Duodenal mucosa (tissue), 2 donors: ENCODE results near the gene RTF2.

Experiments used
- H3K27ac ChIP-seq: one replicate; pipeline ENCODE4 v1.7.0; 2013; ENCODE audit warnings: low read depth, low read length
- H3K27me3 ChIP-seq, 2 donors: one replicate each; pipeline ENCODE4 v1.7.0; 2013; ENCODE audit warnings: low read length in 2 of 2, control low read depth in 1 of 2; ENCODE audit not compliant: insufficient read depth in 2 of 2, control insufficient read depth in 1 of 2
- H3K36me3 ChIP-seq, 2 donors: one replicate each; pipeline ENCODE4 v1.7.0; 2013; ENCODE audit warnings: low read length in 2 of 2, control low read depth in 1 of 2; ENCODE audit not compliant: insufficient read depth in 2 of 2, control insufficient read depth in 1 of 2
- H3K4me1 ChIP-seq, 2 donors: one replicate each; pipeline ENCODE4 v1.7.0; 2013; ENCODE audit warnings: low read length in 2 of 2, control low read depth in 1 of 2; ENCODE audit not compliant: insufficient read depth in 2 of 2, control insufficient read depth in 1 of 2
- H3K4me3 ChIP-seq, 2 donors: one replicate each; pipeline ENCODE4 v1.7.0; 2013; ENCODE audit warnings: low read length in 2 of 2, low read depth in 1 of 2
- H3K9ac ChIP-seq, 2 donors: one replicate each; pipeline ENCODE4 v1.7.0; 2013; ENCODE audit warnings: low read length in 2 of 2, low read depth in 1 of 2
- H3K9me3 ChIP-seq, 2 donors: one replicate each; pipeline ENCODE4 v1.7.0; 2013; ENCODE audit warnings: low read length in 2 of 2, control low read depth in 1 of 2; ENCODE audit not compliant: control insufficient read depth in 1 of 2

Gene RTF2

GRCh38 chr20:56449459-56449858, 19.0 kb upstream of the RTF2 start:
- no peaks in the 10 kb centered on the region for H3K4me1 ChIP-seq
- no peaks in the 10 kb centered on the region for H3K9me3 ChIP-seq
- no peak overlapping the region for H3K9ac ChIP-seq
- no peaks in the 10 kb centered on the region for H3K27me3 ChIP-seq
- no peak overlapping the region for H3K27ac ChIP-seq
- H3K4me3 ChIP-seq = no peak overlapping the region
- H3K36me3 ChIP-seq = peaks cover 0 to 4% of the 10 kb centered on the region in 2 donors

- Histone ChIP-seq H3K9me3 (no peaks in the 10 kb centered on the region), H3K4me1 (no peaks in the 10 kb centered on the region), H3K9ac (no peak overlapping the region), H3K36me3 (peaks cover 0 to 4% of the 10 kb centered on the region in 2 donors), H3K27ac (no peak overlapping the region), H3K4me3 (no peak overlapping the region), H3K27me3 (no peaks in the 10 kb centered on the region)
Observed at GRCh38 chr20:56451056-56451765, 17.2 kb upstream of the RTF2 start.

GRCh38 chr20:56453352-56453751, 15.1 kb upstream of the RTF2 start:
- H3K27me3 ChIP-seq = no peaks in the 10 kb centered on the region
- no peak overlapping the region for H3K9ac ChIP-seq
- peaks cover 0 to 4% of the 10 kb centered on the region in 2 donors for H3K36me3 ChIP-seq
- no peaks in the 10 kb centered on the region for H3K4me1 ChIP-seq
- no peak overlapping the region for H3K4me3 ChIP-seq
- no peaks in the 10 kb centered on the region for H3K9me3 ChIP-seq
- no peak overlapping the region for H3K27ac ChIP-seq

GRCh38 chr20:56454754-56455153, 13.7 kb upstream of the RTF2 start:
- no peak overlapping the region for H3K9ac ChIP-seq
- no peaks in the 10 kb centered on the region for H3K9me3 ChIP-seq
- no peaks in the 10 kb centered on the region for H3K27me3 ChIP-seq
- no peak overlapping the region for H3K4me3 ChIP-seq
- no peak overlapping the region for H3K27ac ChIP-seq
- H3K4me1 ChIP-seq = no peaks in the 10 kb centered on the region
- H3K36me3 ChIP-seq = peaks cover 0 to 4% of the 10 kb centered on the region in 2 donors

- H3K27me3 ChIP-seq = no peaks in the 10 kb centered on the region
- no peak overlapping the region for H3K27ac ChIP-seq
- no peak overlapping the region for H3K9ac ChIP-seq
- H3K4me3 ChIP-seq = no peak overlapping the region
- H3K36me3 ChIP-seq = no peaks in the 10 kb centered on the region
- no peaks in the 10 kb centered on the region for H3K4me1 ChIP-seq
- H3K9me3 ChIP-seq = no peaks in the 10 kb centered on the region
Observed at GRCh38 chr20:56458206-56458821, 10.1 kb upstream of the RTF2 start.

- H3K27me3 ChIP-seq = no peaks in the 10 kb centered on the region
- no peak overlapping the region for H3K9ac ChIP-seq
- no peaks in the 10 kb centered on the region for H3K4me1 ChIP-seq
- no peaks in the 10 kb centered on the region for H3K9me3 ChIP-seq
- no peak overlapping the region for H3K4me3 ChIP-seq
- no peak overlapping the region for H3K27ac ChIP-seq
- no peaks in the 10 kb centered on the region for H3K36me3 ChIP-seq
Observed at GRCh38 chr20:56460459-56460858, 8.0 kb upstream of the RTF2 start.

- H3K36me3 ChIP-seq = no peaks in the 10 kb centered on the region
- H3K4me1 ChIP-seq = no peaks in the 10 kb centered on the region
- H3K9me3 ChIP-seq = no peaks in the 10 kb centered on the region
- H3K9ac ChIP-seq = no peak overlapping the region
- no peak overlapping the region for H3K27ac ChIP-seq
- no peaks in the 10 kb centered on the region for H3K27me3 ChIP-seq
- H3K4me3 ChIP-seq = no peak overlapping the region
Observed at GRCh38 chr20:56461576-56461975, 6.9 kb upstream of the RTF2 start.

GRCh38 chr20:56463428-56463827, 5.0 kb upstream of the RTF2 start:
- H3K27ac ChIP-seq = no peak overlapping the region
- no peak overlapping the region for H3K9ac ChIP-seq
- H3K36me3 ChIP-seq = no peaks in the 10 kb centered on the region
- no peaks in the 10 kb centered on the region for H3K9me3 ChIP-seq
- H3K27me3 ChIP-seq = no peaks in the 10 kb centered on the region
- no peak overlapping the region for H3K4me3 ChIP-seq
- H3K4me1 ChIP-seq = peaks cover 0 to 5% of the 10 kb centered on the region in 2 donors

GRCh38 chr20:56465997-56466396, 2.4 kb upstream of the RTF2 start:
- peaks cover 12 to 22% of the 10 kb centered on the region in 2 donors for H3K4me1 ChIP-seq
- H3K36me3 ChIP-seq = no peaks in the 10 kb centered on the region
- no peak overlapping the region for H3K27ac ChIP-seq
- no peak overlapping the region for H3K4me3 ChIP-seq
- no peaks in the 10 kb centered on the region for H3K9me3 ChIP-seq
- no peak overlapping the region for H3K9ac ChIP-seq
- H3K27me3 ChIP-seq = no peaks in the 10 kb centered on the region

GRCh38 chr20:56467968-56468315, 485 bp upstream of the RTF2 start:
- peaks cover 12 to 22% of the 10 kb centered on the region in 2 donors for H3K4me1 ChIP-seq
- H3K9me3 ChIP-seq = no peaks in the 10 kb centered on the region
- H3K4me3 ChIP-seq = peak overlapping the region; percentile 96 to 97
- no peak overlapping the region for H3K27ac ChIP-seq
- peak overlapping the region; percentile 13 to 95 for H3K9ac ChIP-seq
- H3K36me3 ChIP-seq = peaks cover 0 to 3% of the 10 kb centered on the region in 2 donors
- no peaks in the 10 kb centered on the region for H3K27me3 ChIP-seq
